K562 (cell line): ENCODE measurements around the gene MTFMT.

Experiments
- CBX2 ChIP-seq: fragments of 200-600 bp; sonication (generic); IDR thresholded peaks from one replicate; pipeline ENCODE4 v1.6.1; 2012; ENCODE audit warnings: mild to moderate bottlenecking, low read length, inconsistent platforms; ENCODE audit not compliant: insufficient read depth, poor library complexity, severe bottlenecking
- CHD4 ChIP-seq: fragments of 200-600 bp; sonication (generic); IDR thresholded peaks from 3 replicates; pipeline ENCODE4 v1.6.1; 2012; ENCODE audit warnings: low read depth, mild to moderate bottlenecking, mixed read lengths, low read length, inconsistent platforms; ENCODE audit not compliant: insufficient read depth, insufficient replicate concordance, poor library complexity, severe bottlenecking
- EZH2 ChIP-seq: IDR thresholded peaks from 2 replicates; pipeline ENCODE4 v1.6.1; 2012; ENCODE audit warnings: low read depth, mild to moderate bottlenecking, inconsistent platforms, low read length, borderline replicate concordance
- HIVEP1 ChIP-seq: fragments of 250-450 bp; sonication (Bioruptor Pico); IDR thresholded peaks from 2 replicates; pipeline ENCODE4 v1.4.0; 2020; ENCODE audit warnings: mild to moderate bottlenecking
- POLR2AphosphoS5 ChIP-seq: IDR thresholded peaks from 2 replicates; pipeline ENCODE4 v1.6.1; 2011; ENCODE audit warnings: mild to moderate bottlenecking, low read depth, low read length, moderate library complexity; ENCODE audit not compliant: control insufficient read depth, insufficient read depth
- SIRT6 ChIP-seq: IDR thresholded peaks from one replicate; pipeline ENCODE4 v1.6.1; 2012; ENCODE audit warnings: low read depth, mild to moderate bottlenecking, control low read depth, inconsistent platforms, low read length, moderate library complexity
- TF ChIP-seq, protein P1 (sequence below), 3 experiments: IDR thresholded peaks in 2 of 3; conservative IDR thresholded peaks in 1 of 3; 2 replicates each; pipeline ENCODE4 v1.5.1; 2011 to 2012; ENCODE audit warnings: low read length in 3 of 3, mild to moderate bottlenecking in 3 of 3, control low read depth in 2 of 3, improper control_type of control experiment in 1 of 3, inconsistent platforms in 1 of 3, low read depth in 1 of 3, mixed read lengths in 1 of 3, moderate library complexity in 1 of 3; ENCODE audit not compliant: insufficient read depth in 2 of 3
- TF ChIP-seq, protein P2 (sequence below): fragments of 150-350 bp; IDR thresholded peaks from 2 replicates; pipeline ENCODE4 v1.6.1; 2014; ENCODE audit warnings: low read depth, mild to moderate bottlenecking, low read length, borderline replicate concordance

DNA sequence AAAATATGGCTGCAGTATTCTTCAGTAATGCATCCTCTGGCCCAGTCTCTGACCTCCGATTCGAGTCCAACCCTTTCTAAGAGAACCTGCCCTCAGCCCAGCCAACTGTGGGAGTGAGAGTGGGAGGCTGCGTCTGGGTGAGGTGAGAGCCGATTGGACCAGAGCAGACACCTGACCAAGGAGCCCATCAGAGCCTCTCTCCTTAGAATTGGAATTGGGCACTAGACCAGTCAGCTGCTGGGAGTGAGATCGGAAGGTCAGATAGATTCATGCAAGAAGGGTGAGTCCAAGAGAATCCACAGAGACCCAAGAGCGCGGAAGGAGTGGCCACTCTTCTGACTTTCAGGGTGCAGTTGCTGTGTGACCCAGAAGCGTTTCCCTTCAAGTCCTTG lies 28.1 kb upstream of the MTFMT start:
- TF ChIP-seq EZH2 (no peak), CHD4 (no peak), CBX2 (no peak), HIVEP1 (CRISPR knock-in tag) (no peak), SIRT6 (no peak), POLR2AphosphoS5 (no peak)
- TF ChIP-seq, protein P1, sequence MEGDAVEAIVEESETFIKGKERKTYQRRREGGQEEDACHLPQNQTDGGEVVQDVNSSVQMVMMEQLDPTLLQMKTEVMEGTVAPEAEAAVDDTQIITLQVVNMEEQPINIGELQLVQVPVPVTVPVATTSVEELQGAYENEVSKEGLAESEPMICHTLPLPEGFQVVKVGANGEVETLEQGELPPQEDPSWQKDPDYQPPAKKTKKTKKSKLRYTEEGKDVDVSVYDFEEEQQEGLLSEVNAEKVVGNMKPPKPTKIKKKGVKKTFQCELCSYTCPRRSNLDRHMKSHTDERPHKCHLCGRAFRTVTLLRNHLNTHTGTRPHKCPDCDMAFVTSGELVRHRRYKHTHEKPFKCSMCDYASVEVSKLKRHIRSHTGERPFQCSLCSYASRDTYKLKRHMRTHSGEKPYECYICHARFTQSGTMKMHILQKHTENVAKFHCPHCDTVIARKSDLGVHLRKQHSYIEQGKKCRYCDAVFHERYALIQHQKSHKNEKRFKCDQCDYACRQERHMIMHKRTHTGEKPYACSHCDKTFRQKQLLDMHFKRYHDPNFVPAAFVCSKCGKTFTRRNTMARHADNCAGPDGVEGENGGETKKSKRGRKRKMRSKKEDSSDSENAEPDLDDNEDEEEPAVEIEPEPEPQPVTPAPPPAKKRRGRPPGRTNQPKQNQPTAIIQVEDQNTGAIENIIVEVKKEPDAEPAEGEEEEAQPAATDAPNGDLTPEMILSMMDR (IDR thresholded peaks at IDR 0.05 in 2 of 3, conservative IDR thresholded peaks at IDR 0.05 in 1 of 3; ENCODE audit: insufficient read depth in 2 of 3, low read depth in 1 of 3, low read length in 3 of 3): no peak
- TF ChIP-seq, protein P2, sequence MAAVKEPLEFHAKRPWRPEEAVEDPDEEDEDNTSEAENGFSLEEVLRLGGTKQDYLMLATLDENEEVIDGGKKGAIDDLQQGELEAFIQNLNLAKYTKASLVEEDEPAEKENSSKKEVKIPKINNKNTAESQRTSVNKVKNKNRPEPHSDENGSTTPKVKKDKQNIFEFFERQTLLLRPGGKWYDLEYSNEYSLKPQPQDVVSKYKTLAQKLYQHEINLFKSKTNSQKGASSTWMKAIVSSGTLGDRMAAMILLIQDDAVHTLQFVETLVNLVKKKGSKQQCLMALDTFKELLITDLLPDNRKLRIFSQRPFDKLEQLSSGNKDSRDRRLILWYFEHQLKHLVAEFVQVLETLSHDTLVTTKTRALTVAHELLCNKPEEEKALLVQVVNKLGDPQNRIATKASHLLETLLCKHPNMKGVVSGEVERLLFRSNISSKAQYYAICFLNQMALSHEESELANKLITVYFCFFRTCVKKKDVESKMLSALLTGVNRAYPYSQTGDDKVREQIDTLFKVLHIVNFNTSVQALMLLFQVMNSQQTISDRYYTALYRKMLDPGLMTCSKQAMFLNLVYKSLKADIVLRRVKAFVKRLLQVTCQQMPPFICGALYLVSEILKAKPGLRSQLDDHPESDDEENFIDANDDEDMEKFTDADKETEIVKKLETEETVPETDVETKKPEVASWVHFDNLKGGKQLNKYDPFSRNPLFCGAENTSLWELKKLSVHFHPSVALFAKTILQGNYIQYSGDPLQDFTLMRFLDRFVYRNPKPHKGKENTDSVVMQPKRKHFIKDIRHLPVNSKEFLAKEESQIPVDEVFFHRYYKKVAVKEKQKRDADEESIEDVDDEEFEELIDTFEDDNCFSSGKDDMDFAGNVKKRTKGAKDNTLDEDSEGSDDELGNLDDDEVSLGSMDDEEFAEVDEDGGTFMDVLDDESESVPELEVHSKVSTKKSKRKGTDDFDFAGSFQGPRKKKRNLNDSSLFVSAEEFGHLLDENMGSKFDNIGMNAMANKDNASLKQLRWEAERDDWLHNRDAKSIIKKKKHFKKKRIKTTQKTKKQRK: no peak
